ENCODE measurements around the gene ZNF678.
"Not testable (repeated sequence)": the region's sequence is repeated elsewhere in the genome, so short reads cannot be mapped to it uniquely, and the experiment has no call there.

ZNF678 gene

DNA sequence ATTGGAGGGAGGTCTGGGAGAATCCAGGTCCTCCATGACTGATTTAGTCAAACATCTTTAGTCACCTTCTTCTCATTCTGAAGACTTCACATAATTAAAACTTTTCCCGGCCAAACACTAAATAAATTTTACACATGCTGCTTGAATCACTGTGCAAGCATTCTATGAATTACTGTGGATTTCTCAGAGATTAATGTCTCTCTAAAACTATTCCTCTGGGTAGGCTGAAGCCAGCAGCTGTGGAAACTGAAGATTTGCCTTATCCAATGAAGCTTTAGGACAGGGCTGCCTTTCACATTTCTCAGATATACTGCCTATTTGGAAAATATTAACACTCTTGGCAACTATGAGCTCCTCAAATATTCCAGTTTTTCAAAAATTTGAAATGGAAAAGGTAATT lies 110.1 kb downstream of the ZNF678 start:
- Histone ChIP-seq H4K20me1 (ENCODE audit: insufficient read depth, low read length, poor library complexity, severe bottlenecking) (no peaks in the 10 kb centered on the region), H3K9me3 (ENCODE audit: insufficient read depth, low read depth, low read length) (peaks cover 10% of the 10 kb centered on the region; the same call in 1 of the 2 replicates), H2AFZ (ENCODE audit: low read length) (no peak overlapping the region), H3K79me2 (ENCODE audit: insufficient read depth, low read length) (no peaks in the 10 kb centered on the region), H3K4me3 (ENCODE audit: low read length, poor library complexity, severe bottlenecking) (no peak overlapping the region), H3K27me3 (ENCODE audit: insufficient read depth, low read length, poor library complexity, severe bottlenecking) (no peaks in the 10 kb centered on the region), H3K4me1 (ENCODE audit: insufficient read depth, low read length, poor library complexity, severe bottlenecking) (no peaks in the 10 kb centered on the region), H3K9me2 (replicated peaks; ENCODE audit: low read depth, low read length) (no peaks in the 10 kb centered on the region), H3K36me3 (ENCODE audit: insufficient read depth, low read length) (no peaks in the 10 kb centered on the region), H3F3A (ENCODE audit: low read depth) (no peaks in the 10 kb centered on the region), H3K9ac (ENCODE audit: low read depth, low read length, poor library complexity, severe bottlenecking) (no peak overlapping the region), H3K4me2 (ENCODE audit: low read depth, low read length, poor library complexity, severe bottlenecking) (no peak overlapping the region)
- TF ChIP-seq, protein P1, sequence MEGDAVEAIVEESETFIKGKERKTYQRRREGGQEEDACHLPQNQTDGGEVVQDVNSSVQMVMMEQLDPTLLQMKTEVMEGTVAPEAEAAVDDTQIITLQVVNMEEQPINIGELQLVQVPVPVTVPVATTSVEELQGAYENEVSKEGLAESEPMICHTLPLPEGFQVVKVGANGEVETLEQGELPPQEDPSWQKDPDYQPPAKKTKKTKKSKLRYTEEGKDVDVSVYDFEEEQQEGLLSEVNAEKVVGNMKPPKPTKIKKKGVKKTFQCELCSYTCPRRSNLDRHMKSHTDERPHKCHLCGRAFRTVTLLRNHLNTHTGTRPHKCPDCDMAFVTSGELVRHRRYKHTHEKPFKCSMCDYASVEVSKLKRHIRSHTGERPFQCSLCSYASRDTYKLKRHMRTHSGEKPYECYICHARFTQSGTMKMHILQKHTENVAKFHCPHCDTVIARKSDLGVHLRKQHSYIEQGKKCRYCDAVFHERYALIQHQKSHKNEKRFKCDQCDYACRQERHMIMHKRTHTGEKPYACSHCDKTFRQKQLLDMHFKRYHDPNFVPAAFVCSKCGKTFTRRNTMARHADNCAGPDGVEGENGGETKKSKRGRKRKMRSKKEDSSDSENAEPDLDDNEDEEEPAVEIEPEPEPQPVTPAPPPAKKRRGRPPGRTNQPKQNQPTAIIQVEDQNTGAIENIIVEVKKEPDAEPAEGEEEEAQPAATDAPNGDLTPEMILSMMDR (conservative IDR thresholded peaks at IDR 0.05; ENCODE audit: low read length): no peak
- TF ChIP-seq EZH2phosphoT487 (IDR thresholded peaks at IDR 0.05; ENCODE audit: borderline replicate concordance): no peak

DNA sequence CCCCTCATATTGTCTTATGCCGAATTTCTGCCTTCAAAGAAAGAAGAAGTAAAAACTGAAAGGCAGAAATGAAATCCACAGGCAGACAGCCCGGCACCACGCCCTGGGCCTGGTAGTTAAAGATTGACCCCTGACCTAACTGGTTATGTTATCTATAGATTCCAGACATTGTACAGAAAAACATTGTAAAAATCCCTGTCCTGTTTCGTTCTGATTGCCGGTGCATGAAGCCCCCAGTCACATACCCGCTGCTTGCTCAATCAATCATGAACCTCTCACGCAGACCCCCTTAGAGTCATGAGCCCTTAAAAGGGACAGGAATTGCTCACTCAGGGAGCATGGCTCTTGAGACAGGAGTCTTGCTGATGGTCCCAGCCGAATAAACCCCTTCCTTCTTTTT lies 122.5 kb downstream of the ZNF678 start:
- Histone ChIP-seq H3K27me3 (ENCODE audit: insufficient read depth, low read length, poor library complexity, severe bottlenecking) (no peaks in the 10 kb centered on the region), H3K4me1 (ENCODE audit: insufficient read depth, low read length, poor library complexity, severe bottlenecking) (no peaks in the 10 kb centered on the region), H3K9me2 (replicated peaks; ENCODE audit: low read depth, low read length) (no peaks in the 10 kb centered on the region), H4K20me1 (ENCODE audit: insufficient read depth, low read length, poor library complexity, severe bottlenecking) (no peaks in the 10 kb centered on the region), H3K36me3 (ENCODE audit: insufficient read depth, low read length) (no peaks in the 10 kb centered on the region), H2AFZ (ENCODE audit: low read length) (no peak overlapping the region), H3F3A (ENCODE audit: low read depth) (no peaks in the 10 kb centered on the region), H3K4me3 (ENCODE audit: low read length, poor library complexity, severe bottlenecking) (no peak overlapping the region), H3K79me2 (ENCODE audit: insufficient read depth, low read length) (no peaks in the 10 kb centered on the region), H3K9me3 (ENCODE audit: insufficient read depth, low read depth, low read length) (no peaks in the 10 kb centered on the region), H3K9ac (ENCODE audit: low read depth, low read length, poor library complexity, severe bottlenecking) (no peak overlapping the region), H3K4me2 (ENCODE audit: low read depth, low read length, poor library complexity, severe bottlenecking) (no peak overlapping the region)
- TF ChIP-seq, protein P1 (conservative IDR thresholded peaks at IDR 0.05; ENCODE audit: low read length): no peak
- TF ChIP-seq EZH2phosphoT487 (IDR thresholded peaks at IDR 0.05; ENCODE audit: borderline replicate concordance): no peak

DNA sequence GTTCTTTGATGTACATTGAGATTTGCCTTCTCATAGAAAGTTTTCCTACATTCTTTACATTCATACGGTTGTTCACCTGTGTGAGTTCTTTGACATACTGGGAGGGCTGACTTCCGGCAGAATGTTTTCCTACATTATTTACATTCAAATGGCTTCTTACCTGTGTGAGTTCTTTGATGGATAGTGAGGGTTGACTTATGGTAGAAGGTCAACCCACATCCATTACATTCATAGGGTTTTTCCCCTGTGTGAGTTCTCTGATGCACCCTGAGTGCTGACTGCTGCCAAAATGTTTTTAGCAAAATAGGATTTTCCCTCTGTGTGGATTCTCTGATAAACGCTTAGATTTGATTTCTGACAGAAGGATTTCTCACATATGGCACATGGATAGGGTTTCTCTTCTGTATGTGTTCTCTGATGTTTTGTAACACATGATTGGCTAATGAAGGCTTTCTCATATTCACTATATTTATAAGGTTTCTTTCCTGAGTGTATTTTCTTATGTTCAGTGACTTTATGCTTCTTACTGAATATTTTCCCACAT lies 134.0 kb downstream of the ZNF678 start:
- no peak for TF ChIP-seq EZH2phosphoT487 (IDR thresholded peaks at IDR 0.05; ENCODE audit: borderline replicate concordance)
- TF ChIP-seq, protein P1 (conservative IDR thresholded peaks at IDR 0.05; ENCODE audit: low read length): no peak
- Histone ChIP-seq H3F3A (ENCODE audit: low read depth) (no peaks in the 10 kb centered on the region), H3K4me2 (ENCODE audit: low read depth, low read length, poor library complexity, severe bottlenecking) (no peak overlapping the region), H3K36me3 (ENCODE audit: insufficient read depth, low read length) (no peaks in the 10 kb centered on the region), H3K27me3 (ENCODE audit: insufficient read depth, low read length, poor library complexity, severe bottlenecking) (no peaks in the 10 kb centered on the region), H3K9me3 (ENCODE audit: insufficient read depth, low read depth, low read length) (peaks cover 15% of the 10 kb centered on the region; the same call in 1 of the 2 replicates), H2AFZ (ENCODE audit: low read length) (no peak overlapping the region), H3K79me2 (ENCODE audit: insufficient read depth, low read length) (no peaks in the 10 kb centered on the region), H3K4me3 (ENCODE audit: low read length, poor library complexity, severe bottlenecking) (no peak overlapping the region), H4K20me1 (ENCODE audit: insufficient read depth, low read length, poor library complexity, severe bottlenecking) (no peaks in the 10 kb centered on the region), H3K9ac (ENCODE audit: low read depth, low read length, poor library complexity, severe bottlenecking) (no peak overlapping the region), H3K9me2 (replicated peaks; ENCODE audit: low read depth, low read length) (no peaks in the 10 kb centered on the region), H3K4me1 (ENCODE audit: insufficient read depth, low read length, poor library complexity, severe bottlenecking) (no peaks in the 10 kb centered on the region)

DNA sequence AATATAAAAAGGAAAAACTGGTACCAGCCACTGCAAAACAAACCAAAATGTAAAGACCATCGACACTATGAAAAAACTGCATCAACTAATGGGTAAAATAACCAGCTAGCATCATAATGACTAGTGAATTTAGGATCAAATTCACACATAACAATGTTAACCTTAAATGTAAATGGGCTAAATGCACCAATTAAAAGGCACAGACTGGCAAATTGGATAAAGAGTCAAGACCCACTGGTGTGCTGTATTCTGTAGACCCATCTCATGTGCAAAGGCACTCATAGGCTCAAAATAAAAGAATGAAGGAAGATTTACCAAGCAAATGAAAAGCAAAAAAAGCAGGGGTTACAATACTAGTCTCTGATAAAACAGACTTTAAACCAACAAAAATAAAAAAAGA lies 138.3 kb downstream of the ZNF678 start:
- H3K79me2 ChIP-seq (ENCODE audit: insufficient read depth, low read length); H2AFZ ChIP-seq (ENCODE audit: low read length); H3K4me3 ChIP-seq (ENCODE audit: low read length, poor library complexity, severe bottlenecking); H3K27me3 ChIP-seq (ENCODE audit: insufficient read depth, low read length, poor library complexity, severe bottlenecking); H3K36me3 ChIP-seq (ENCODE audit: insufficient read depth, low read length); H3F3A ChIP-seq (ENCODE audit: low read depth); H3K9me2 ChIP-seq (replicated peaks; ENCODE audit: low read depth, low read length); H3K9ac ChIP-seq (ENCODE audit: low read depth, low read length, poor library complexity, severe bottlenecking); H4K20me1 ChIP-seq (ENCODE audit: insufficient read depth, low read length, poor library complexity, severe bottlenecking); H3K4me1 ChIP-seq (ENCODE audit: insufficient read depth, low read length, poor library complexity, severe bottlenecking); H3K4me2 ChIP-seq (ENCODE audit: low read depth, low read length, poor library complexity, severe bottlenecking): not testable (repeated sequence)
- H3K9me3 ChIP-seq (ENCODE audit: insufficient read depth, low read depth, low read length): peaks cover 12% of the 10 kb centered on the region; the same call in 1 of the 2 replicates
